HG02610 (cell line): Measurements from ENCODE around the gene SLC12A2.
A peak's percentile ranks its signal among the peaks of the same experiment; 100 is the strongest.

Experiments
- ATAC-seq: cut with Tn5 transposase; IDR thresholded peaks from one replicate; pipeline ENCODE4 v1.9.1; 2021; ENCODE audit warnings: mild to moderate bottlenecking, moderate library complexity; ENCODE audit not compliant: unreplicated experiment

SLC12A2 gene

DNA sequence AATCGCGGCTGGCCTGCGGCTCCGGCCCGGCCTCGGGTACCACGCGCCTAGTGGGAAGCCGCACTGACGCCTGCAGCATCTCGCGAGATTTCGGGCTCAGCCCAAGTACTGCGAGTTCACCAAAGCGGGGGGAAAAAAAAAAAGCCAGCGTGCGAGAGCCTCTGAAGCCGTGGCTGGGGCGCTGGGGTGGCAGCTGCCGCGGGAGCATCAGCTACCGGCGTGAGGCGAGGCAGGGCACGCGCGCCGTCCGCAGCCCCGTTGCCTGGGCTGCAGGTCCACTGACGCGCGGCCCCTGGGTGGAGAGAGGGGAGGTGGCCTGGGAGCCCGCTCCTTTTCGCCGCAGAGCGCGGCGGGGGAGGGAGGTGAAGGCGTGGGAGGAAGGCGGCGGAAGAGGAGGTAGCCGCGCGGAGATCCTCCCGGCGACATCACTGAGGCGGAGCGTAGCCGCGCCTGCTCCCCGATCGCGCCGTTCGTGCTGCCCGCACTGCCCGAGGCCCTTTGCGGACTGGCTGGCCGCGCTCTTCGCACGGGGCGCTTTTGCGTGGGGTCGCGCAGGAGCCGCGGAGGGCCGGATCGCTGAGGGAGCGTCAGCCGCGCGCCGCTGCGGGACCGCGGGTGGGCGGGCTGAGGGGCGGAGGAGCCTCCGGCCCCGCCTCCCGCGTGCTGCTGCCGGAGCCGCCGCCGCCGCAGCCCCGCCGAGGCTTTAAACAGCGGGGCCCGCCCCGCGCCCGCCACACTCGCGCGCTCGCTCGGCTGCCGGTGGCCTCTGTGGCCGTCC, at the start of gene SLC12A2:
Gene SLC12A2, plus strand, starts transcription at position 734 of the 778 bp plus-strand sequence. CDS start 189 bp downstream, outside the sequence.
- peak; percentile 67 for ATAC-seq

DNA sequence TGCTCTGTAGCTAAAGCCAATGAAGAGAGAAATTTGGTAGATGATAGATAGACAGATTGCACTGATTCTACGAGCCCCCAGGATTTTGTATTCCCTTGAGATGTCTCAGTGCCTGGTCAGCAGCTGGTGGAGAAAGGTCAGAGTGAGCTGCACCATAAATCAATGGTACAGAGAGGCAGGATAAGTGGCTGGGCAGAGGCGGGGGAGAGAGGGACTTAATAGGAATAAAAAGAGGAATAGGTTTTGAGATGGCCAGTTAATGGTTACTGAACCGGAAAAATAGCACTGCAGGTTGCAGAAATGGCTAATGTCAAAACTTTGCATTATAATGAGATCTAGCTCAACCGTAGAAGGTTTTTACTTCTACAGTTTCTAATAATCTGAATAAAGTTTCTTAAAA, 47.9 kb upstream of the SLC12A2 start:
- no peak for ATAC-seq

DNA sequence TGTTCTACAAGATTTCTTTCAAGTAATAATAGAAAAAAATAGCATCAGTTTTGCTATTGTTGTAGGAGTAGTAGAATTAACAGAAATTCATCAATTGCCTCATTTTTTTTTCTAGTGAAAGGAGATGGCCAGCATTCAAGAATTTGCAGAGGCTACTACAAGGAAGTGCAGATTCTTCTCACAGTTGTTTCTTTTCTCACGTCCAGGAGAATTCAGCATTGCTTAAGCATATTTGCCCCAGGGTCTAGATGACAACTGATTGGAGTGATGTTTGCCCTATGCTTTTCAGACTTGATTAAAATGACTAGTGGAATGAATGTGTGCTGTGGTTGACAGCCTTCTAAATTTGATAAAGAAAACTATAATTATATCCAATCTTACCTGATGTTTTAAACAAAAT, 46.6 kb upstream of the SLC12A2 start:
- ATAC-seq, result no peak

DNA sequence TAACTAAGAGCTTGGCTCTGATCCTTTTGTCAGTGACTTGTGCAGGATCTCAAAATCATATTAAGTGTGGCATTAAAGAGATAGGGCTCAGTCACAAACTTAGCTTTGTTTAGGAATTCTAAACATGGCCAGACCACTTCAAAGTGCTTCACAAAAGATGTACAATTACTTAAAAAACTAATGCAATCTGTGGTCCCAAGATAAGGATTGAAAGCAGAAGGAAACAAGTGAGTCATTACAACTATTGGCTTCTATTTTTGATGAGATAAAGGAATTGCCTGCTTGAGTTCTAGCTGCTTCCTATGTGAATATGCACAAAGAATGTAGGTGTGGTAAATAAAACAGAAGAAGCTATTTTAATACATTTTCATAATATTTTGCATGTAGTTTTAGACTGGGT, 44.9 kb upstream of the SLC12A2 start:
- ATAC-seq, result no peak

DNA sequence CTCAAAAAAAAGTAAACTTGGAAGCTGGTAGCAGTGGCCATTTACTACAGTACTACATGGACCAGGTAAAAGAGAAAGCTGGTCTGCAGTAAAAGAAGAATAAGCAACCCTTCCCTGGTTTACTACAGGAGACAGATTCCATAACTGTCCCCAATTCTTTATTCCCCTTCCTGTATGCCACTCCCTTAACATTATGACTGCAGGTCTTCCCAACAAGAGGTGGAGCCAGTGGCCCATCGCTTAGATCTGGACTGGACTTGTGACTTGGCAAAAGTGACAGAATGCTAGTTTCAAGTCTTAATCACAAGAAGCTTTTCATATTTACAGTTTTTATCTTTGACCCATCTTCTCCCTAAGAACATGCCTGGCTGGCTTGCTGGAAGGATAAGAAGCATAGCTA, 42.6 kb upstream of the SLC12A2 start:
- ATAC-seq, result no peak

DNA sequence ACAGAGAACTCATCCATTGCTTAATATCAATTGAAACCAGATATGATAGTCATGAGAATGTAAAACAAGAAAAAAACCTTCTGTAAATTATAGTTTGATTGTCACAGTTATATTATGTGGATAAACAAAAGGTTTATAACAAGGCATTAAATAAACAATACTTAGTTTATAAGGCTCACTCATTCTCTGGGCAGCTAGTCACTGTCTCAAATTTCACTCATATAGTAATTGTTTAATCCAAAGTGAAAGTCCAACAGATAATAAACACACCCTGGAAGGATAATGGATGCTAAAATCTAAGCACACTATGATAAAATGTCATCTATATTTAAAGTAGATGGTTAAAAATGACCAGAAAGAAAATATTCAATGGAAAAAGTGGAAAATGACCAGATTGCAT, 30.8 kb upstream of the SLC12A2 start:
- ATAC-seq, result no peak

DNA sequence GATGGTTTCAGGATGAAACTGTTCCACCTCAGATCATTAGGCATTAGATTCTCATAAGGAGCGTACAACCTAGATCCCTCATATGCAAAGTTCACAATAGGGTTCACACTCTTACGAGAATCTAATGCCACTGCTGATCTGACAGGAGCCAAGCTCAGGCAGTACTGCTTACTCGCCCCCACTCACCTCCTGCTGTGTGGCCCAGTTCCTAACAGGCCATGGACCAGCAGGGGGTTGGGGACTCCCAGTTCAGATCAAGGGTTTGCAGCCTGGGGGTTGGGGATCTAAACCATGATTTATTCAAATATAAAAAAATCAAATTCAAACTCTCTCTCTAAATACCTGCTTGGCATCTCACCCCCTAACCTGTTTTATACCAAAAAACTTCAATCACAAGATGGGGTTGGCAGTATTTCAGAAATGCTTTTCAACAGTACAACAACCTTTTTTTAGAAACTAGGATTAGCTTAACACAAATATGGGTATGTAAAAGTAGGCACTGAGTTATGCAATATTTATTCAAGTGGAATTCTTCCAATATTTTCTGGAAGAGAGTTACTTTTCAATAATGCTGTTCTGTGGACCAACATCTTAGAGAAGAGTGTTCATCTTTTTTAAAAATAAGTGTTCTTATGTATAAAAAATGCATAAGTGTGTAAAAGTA, 30.1 kb upstream of the SLC12A2 start:
- no peak for ATAC-seq

DNA sequence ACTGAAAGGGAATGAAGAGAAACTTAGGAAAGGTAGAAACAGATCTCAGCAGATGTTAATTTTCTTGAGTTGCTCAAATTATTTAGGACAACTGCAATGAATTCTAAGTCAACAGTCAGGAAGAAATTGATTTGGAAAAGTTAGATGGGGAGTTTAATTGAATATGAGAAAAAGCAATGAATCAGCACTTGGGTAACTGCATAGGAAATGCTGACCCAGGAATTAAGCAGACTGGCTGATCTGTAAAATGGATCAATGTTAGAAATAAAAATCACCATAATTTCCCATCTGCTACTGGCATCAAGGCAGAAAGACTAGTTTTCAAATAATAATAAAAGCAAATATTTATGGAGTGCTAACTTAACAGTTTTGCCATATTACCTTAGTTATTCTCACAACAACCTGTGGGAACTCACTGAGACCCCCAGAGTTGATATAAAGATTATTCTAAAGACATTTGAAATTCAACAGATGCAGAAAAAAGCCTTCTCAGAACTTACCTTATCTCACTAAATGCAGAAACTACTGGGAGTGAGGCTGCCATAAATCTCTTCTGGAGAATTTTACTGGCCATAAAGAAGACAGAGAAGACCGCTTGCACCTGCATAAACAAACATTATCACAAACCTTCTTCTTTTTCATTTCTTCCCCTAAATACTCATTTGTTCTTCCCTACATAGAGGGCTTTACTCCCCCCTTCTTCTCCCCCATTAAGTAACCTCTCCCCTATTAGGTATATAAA, 22.8 kb upstream of the SLC12A2 start:
- ATAC-seq, result no peak

DNA sequence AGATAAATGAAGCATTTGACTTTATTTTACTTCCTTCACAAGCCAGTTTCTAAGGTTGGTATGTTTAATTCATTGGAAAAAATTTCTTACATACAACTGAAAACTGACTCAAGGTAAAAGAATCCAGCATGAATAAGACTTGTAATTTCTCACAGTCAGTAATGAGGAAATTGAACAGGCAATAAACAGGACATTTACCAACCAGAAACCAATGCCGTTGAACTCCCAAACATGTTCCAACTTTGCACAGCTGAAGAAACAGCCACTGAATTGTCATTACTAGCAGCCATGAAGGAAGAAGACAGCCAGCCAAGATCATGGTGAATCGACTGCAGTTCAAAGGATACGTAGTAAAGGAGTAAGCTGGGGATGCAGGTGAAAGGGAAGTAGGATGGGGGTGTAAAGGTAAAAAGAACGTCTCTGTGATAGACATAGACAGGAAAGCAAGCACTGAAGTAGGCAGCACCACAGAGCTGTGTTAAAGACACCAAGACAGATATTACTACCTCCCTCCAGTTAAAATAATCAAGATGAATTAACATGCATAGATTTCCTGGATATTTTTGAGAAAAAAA, 21.3 kb upstream of the SLC12A2 start:
- no peak for ATAC-seq

DNA sequence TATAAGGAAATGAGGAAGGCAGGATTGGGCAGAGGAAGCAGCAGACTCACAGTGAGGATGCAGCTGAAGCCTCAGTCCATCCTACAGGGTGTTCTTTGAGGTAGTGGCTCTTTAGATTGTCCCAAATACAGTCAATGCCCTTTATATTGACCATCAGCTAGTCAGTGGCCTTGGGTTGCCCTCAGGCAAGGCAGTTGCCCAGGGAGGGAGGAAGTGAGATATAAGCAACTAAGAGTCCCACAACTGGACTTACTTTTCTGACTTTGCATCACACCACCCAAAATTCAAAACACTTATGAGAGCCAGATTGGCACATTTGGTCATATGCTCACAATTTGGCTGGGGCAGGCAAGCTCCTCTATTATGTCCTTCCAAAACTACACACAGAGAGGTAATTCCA, 9.4 kb upstream of the SLC12A2 start:
- ATAC-seq, result no peak

DNA sequence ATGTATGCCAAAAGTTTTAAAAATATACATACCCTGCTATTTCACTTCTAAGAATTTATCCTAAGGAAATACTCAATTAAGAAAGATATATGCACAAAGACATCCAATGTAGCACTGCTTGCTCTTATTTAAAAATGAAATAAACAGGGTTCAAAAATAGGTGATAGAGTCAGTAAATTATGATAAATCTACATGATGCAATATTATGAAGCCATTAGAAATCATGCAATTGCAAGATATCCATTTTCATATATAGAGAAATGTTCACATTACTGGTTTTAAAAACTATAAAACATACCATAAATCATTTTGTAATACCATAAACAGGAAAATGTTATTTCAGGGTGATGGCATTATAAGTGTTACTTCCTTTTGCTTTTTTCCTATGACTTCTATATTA, 8.6 kb upstream of the SLC12A2 start:
- no peak for ATAC-seq

DNA sequence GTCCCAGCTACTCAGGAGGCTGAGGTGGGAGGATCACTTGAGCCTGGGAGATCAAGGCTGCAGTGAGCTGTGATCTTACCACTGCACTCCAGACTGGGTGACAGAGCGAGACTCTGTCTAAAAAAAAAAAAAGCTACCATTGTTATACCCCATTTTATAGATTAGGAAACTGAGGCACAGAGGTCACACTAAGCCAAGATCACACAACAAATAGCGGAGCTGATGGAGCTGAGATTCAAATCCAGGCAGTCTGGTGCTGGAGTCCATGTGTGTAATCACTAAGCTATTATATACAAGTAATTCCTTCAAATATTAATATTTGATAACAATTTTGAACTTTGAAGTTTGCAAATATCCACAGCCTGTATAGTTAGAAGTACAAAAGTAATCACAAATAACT, 6.0 kb upstream of the SLC12A2 start:
- no peak for ATAC-seq

DNA sequence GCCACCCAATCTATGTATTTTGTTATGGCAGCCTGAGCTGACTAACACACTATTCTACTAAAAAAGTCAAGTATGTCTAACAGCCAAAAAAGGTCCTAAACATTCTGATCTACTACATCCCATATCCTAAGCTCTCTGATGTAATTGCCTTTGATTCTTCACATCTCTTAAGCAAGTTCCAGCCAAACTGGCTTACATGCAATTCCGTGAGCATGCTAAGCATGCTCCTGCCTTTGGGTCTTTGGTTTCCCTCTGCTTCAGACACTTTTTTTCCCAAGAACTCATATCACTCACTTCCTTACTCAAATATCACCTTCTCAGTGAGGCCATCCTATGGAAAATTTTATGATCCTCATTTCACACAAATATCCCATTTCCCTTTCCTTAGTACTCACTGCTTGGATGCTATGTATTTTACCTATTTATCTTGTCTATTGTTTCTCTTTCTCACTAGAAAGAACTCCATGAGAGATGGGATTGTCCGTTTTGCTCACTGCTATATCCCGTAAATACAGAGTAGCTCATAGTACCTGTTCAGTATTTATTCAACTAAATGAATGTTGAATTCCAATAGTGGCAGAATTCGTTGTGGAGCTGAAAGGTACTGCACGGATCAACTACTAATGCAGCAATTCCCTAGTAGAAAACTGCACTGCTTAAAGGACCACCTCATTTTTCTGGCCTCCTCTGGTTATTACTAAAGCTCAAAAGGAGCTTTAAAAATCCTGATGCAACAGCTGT, 2.3 kb upstream of the SLC12A2 start:
- ATAC-seq, result no peak

DNA sequence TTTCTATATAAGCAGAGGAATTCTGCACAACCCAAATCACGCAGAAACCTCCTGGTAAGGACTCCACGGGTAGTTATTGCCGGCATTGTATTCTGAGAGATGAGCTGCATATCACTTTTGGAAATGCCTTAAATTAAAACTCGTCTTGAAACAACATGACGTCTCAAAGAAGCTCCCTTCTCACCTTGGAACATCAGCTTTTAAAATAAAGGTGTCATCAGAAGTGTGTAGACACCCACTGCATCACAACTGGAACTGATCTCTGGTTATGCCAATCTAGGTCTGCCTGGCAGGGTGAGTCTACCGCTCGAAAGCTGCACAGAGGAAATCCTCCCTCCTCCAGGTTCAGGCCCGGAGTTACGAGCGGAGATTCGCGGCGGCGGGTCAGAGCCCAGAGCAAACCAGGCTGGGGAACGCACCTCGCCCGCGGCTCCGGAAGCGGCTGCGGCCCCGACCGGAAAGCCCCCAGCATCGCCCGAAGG, 974 bp upstream of the SLC12A2 start:
- no peak for ATAC-seq

DNA sequence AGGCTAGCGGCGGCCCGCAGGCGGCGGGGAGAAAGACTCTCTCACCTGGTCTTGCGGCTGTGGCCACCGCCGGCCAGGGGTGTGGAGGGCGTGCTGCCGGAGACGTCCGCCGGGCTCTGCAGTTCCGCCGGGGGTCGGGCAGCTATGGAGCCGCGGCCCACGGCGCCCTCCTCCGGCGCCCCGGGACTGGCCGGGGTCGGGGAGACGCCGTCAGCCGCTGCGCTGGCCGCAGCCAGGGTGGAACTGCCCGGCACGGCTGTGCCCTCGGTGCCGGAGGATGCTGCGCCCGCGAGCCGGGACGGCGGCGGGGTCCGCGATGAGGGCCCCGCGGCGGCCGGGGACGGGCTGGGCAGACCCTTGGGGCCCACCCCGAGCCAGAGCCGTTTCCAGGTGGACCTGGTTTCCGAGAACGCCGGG, 253 bp downstream of the SLC12A2 start:
- ATAC-seq, result peak; percentile 34

DNA sequence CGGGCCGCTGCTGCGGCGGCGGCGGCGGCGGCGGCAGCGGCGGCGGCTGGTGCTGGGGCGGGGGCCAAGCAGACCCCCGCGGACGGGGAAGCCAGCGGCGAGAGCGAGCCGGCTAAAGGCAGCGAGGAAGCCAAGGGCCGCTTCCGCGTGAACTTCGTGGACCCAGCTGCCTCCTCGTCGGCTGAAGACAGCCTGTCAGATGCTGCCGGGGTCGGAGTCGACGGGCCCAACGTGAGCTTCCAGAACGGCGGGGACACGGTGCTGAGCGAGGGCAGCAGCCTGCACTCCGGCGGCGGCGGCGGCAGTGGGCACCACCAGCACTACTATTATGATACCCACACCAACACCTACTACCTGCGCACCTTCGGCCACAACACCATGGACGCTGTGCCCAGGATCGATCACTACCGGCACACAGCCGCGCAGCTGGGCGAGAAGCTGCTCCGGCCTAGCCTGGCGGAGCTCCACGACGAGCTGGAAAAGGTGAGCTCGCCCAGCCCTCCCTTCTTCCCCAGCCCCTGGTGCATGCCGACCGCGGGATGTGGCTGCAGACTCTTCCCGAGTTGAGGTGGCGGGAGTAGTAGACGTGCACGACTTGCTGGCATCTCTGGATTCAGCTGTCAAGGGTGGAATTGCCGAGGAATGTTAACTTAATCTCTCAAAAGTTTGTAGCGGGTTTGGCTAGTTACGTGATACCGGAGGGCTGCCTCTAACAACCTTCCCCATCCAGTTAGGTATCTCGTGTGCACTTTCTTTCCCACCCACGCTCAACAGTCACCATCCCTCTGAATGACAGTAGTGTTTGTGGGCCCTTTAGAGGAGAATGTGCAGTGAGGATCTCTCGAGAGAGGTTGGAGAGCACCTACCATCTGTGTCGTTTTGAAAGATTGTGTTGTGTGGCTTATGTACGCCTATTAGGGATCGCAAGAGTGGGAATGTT, 932 bp downstream of the SLC12A2 start:
- no peak for ATAC-seq

DNA sequence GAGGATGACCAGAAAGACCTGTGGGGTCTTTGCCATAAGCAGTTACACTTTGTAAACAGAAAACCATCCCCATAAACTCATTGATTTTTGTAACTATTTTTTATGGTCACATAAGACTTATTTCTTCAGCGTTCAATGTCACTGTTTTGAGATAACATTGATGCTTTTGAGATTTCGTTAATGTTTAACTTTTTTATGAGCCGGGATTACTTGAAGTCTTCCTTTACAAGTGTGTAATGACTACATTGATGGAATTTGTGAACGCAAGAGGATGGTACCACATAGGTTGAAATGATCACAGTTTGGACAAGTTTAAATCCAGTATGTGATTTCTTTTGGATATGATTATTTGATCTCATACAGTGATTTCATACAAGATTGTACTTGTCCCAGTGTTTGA, 1.8 kb downstream of the SLC12A2 start:
- no peak for ATAC-seq

DNA sequence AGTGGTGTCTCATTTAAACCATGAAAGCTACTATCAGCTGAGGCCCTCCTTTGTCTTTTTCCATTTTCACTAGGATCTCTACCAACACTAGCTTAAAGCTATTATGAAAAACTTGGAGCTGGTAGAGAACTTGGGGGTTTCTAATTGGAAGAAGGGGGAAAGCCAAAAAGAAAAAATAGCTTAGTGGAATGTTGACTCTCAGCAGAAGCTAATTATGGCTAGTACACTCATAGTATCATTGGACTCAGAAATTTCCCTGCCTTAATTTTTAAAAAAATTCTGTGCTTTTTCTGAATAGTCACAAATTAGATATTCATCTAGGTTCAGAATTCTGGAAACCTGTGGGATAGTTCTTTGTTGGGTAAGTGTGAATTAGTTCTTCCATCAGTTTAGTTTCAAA, 8.0 kb downstream of the SLC12A2 start:
- no peak for ATAC-seq

DNA sequence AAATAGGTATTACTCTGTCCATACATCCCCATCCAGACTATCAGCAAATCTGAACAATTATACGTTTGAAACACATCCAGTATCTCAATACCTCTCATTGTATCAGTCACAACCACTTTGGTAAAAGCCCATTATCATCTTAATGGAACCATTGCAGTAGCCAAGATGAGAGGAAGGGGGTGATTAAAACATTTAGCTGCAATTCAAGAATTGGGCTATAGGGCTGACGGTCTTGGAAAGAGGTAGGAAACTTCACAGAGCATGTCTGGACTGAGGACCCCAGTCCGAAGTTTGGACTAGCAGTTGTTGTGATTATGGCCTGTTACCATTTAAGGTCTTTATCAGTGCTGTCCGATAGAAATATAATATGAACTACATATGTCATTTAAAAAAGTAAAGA, 8.6 kb downstream of the SLC12A2 start:
- no peak for ATAC-seq

DNA sequence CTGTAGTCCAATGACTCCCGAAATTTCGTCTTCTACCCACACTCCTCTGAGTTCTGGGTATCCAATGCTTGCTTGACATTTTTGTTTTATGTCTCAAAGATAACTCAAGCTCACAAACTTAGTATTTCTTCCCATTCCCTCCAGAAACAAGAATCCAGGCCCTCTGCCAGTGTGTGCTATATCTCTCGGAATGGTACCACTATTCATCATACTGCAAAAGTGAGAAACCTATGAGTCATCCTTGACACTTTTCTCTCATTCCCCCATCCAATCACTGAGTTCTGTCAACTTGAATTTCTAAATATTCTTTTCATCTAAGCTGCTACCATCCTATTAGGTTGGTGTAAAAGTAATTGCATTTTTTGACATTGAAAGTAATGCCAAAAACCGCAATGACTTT, 9.8 kb downstream of the SLC12A2 start:
- no peak for ATAC-seq
